ENCODE results near the gene HSPA1B. TPM values are rescaled to one million over a fixed set of nuclear protein-coding genes. Genes with fewer than 3 reads are reported as not detected.
"Not testable (repeated sequence)": the region's sequence is repeated elsewhere in the genome, so short reads cannot be mapped to it uniquely, and the experiment has no call there.

Gene HSPA1B
- total RNA-seq, 1 experiment from 2014 or later: 655 TPM

- no peak for DNase-seq (ENCODE audit: low spot score)
Measured at GRCh38 chr6:31858707-31859106, 31.2 kb downstream of the HSPA1B start.

DNA sequence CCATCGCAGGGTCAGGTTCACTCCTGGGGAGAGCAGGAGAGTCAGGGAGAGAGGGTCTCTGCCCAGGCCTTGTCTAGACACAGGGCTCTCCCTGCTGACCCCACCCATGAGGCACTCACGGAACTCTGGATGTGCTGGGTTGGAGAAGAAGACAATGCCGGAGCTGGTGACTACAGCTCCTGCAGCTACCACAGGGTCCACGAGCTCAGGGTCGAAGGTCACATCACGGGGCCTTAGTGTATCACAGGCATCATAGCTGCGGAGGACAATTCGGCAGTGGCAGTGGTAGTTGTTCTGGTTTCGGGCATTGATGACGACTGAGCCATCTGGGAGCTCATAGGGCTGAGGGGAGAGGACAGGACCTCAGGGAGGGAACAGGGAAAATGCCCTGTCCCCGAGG lies 32.4 kb downstream of the HSPA1B start:
- DNase-seq (ENCODE audit: low spot score): no peak

GRCh38 chr6:31860349-31860748 lies 32.8 kb downstream of the HSPA1B start:
- no peak for DNase-seq (ENCODE audit: low spot score)

GRCh38 chr6:31861150-31861549 lies 33.6 kb downstream of the HSPA1B start:
- DNase-seq (ENCODE audit: low spot score): no peak

DNA sequence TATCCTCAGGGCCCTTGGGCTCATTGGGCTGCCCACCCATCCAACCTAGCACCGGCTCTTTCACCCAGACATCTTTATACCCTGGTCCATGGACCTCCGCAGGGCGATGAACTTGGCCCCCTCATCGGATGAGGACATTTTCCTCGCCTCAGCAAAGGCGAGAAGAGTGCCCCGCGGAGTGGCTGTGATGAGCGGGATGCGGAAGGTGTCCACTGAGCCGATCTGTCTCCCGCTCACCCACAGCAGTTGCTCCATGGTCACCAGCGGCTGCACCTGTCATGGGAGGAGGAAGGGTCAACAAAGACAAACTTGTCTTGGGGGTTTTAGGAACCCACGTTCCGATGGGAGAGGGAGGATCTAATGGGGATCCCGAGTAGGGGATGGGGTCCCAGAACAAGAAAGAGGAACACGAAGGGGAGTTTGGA lies 34.4 kb downstream of the HSPA1B start:
- DNase-seq (ENCODE audit: low spot score): no peak

DNA sequence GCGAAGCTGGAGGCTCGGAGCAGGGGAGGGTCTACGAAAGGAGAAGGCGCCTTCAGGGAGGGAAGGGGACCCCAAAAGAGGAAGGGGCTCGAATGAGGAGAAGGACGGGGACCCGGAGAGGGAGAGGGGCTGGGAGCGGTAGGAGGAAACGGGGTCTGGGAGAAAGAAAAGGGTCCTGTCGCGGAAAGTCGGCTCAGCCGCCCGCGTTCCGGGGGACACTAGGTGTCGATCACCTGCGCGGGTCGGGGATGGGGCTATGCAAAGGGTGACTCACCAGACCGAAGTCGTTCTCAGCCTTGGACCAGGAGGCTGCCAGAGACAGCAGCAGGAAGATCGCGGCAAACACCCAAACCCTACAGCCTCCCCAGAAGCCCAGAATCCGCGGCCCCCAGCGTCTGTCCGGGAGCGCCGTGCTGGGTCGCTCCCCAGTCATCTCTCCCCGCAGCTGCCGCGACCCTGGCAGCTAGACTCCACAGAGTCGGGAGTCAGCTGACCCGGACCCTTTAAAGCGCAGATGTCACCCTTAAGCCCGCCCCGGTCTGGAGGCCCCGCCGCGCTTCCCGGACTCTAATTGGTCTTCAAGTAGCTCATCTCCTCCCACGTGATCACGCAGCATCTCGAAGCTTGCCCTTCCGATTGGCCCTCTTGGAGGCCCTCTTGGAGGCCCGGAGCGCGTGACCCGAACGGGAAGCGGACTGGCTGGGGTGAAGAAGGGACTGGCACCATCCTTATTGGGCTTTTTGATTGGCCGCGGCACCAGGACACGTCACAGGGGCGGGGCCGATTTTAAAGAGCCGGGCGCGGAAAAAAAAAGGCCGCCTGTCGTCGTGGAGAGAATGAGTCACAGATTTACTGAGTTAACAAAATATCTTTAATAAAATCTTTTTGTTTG lies 35.1 kb downstream of the HSPA1B start, which contains the start of gene NEU1:
Gene NEU1 (minus strand): TSS at position 478 of the 892 bp plus-strand sequence. CDS start 45 bp downstream, at position 433.
- peak; percentile 99 for DNase-seq (ENCODE audit: low spot score)

DNA sequence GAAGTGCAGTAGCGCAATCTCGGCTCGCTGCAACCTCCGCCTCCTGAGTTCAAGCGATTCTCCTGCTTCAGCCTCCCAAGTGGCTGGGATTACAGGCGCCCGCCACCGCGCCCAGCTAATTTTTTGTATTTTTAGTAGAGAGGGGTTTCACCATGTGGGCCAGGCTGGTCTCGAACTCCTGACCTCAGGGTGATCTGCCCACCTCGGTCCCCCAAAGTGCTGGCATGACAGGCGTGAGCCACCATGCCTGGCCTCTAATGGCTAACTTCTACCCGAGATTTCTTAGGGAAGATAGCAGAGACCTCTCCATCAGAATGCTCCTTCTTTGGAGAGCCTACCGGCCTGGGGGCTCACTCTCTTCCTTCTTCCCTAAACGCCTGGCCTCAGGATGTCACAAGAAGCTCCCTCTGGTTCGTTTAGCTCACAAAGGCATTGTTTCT lies 36.6 kb downstream of the HSPA1B start:
- DNase-seq (ENCODE audit: low spot score): not testable (repeated sequence)

DNA sequence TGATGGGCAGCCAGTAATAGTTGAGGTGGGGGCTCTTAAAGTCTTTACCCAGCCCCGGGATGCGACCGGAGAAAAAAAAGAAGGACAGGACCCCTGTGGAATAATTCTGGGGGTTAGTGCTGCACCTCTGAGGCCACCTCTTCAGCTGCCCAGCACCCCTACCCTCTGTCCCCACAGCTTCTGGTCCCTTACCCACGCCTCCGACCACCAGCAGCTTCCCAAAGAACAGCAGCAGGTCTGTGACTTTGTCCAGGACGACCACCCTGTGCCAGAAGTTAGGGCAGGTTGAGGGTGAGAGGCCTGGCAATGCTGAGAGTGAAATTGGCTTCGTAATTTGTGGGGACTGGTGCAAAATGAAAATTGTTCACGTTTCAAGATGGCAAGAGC lies 37.3 kb downstream of the HSPA1B start:
- no peak for DNase-seq (ENCODE audit: low spot score)

- no peak for DNase-seq (ENCODE audit: low spot score)
Measured at GRCh38 chr6:31865205-31866118, 37.9 kb downstream of the HSPA1B start.

- not testable (repeated sequence) for DNase-seq (ENCODE audit: low spot score)
Measured at GRCh38 chr6:31868658-31868971, 41.1 kb downstream of the HSPA1B start.

GRCh38 chr6:31869343-31869742 lies 41.8 kb downstream of the HSPA1B start:
- DNase-seq (ENCODE audit: low spot score): no peak

DNA sequence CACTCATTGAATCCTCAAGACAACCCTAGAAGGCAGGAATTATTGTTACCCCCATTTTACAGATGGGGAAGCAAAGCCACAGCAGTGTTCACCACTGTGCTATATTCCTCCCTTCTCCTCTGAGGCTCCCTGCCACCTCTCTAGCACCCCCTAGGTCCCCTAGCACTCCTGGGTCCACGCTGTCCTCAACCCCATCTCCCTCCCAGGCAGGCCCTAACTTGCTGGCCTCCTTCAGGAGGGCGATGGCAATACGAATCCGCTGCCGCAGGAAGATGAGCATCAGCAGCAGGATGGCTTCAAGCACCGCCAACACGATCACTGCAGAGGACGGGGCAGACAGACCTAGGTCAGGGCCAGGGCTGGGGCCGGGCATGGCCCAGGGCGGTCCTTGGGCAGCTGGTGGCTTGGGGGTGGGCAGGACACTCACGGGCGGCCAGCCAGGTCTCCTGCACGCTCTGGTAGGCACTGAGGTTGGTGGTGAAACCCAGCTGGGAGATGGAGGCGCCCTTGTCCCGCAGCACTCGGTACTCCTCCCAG lies 42.9 kb downstream of the HSPA1B start:
- DNase-seq (ENCODE audit: low spot score): no peak

DNA sequence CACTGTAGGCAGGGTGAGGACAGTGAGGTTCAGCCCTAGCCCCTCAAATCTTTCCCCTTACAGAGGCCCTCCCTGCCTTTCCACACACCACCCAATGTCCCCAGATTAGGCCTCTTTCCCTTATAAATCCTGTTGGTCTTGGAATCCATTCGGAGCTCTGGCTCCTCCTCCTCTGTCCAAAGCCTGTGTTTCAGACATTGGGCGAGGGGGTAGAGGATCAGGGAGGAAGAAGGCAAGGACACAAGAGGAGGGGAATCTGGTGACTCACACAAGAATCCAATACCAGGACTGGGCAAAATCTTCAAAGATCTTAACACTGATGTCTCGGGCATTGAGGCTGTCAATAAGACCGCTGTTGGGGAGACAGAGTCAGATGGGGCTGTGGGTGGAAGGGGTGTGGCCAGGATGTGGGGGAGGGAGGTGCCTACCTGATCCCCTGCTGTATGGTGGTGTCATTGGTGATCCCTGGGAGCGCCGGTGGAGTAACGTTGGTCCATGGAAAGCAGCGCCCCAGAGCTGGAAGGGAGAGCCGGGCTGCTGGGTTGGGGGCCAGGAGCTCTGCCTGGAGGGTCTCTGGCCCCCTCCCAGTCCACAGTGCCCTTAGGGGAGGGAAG lies 43.6 kb downstream of the HSPA1B start:
- DNase-seq (ENCODE audit: low spot score): no peak

- DNase-seq (ENCODE audit: low spot score): no peak
Measured at GRCh38 chr6:31874084-31874670, 46.6 kb downstream of the HSPA1B start.

DNA sequence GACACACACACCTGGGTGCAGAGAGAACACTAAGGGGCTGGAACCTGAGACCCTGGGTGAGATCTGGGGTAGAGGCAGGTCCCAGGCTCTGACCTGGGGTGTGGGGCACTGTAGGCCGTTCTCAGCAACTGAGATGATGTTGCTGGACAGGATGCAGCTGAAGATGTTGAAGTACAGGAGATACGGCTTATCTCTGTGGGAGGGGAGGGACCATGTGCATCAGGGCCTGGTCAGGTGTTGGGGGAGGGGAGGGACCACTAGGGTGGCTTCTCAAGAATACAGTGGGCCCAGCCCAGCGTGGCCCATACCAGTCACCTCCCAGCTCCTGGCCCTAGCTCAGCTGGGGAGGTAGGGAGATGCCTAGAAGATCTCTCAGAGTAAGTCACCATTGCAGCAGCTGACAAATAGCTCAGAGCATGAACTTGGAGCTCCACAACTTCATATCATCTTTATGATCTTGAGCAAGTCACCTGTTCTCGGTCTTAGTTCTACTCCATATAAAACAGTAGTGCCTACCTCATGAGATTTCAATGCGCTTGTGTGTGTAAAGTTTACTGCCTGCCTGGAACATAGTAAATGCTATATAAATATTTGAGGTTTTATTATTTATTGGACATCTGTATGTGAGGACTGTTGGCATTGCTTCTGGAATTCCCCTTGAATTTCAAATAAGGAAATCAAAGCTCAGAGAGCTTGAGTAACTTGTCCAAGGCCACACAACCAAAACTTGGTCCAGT lies 47.5 kb downstream of the HSPA1B start:
- no peak for DNase-seq (ENCODE audit: low spot score)

GRCh38 chr6:31875877-31876276 lies 48.3 kb downstream of the HSPA1B start:
- DNase-seq (ENCODE audit: low spot score): no peak

DNA sequence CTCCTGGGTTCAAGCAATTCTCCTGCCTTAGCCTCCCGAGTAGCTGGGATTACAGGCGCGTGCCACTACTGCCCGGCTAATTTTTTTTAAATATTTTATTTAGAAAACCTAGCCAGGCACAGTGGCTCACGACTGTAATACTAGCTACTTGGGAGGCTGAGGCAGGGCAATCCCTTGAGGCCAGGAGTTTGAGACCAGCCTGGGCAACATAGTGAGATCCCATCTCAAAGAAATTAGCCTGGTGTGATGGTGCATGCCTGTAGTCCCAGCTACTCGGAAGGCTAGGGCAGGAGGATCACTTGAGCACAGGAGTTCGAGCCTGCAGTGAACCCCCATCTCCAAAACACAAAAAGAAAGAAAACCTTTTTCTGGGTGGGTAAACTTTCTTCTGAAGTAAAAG lies 48.8 kb downstream of the HSPA1B start:
- no peak for DNase-seq (ENCODE audit: low spot score)

DNA sequence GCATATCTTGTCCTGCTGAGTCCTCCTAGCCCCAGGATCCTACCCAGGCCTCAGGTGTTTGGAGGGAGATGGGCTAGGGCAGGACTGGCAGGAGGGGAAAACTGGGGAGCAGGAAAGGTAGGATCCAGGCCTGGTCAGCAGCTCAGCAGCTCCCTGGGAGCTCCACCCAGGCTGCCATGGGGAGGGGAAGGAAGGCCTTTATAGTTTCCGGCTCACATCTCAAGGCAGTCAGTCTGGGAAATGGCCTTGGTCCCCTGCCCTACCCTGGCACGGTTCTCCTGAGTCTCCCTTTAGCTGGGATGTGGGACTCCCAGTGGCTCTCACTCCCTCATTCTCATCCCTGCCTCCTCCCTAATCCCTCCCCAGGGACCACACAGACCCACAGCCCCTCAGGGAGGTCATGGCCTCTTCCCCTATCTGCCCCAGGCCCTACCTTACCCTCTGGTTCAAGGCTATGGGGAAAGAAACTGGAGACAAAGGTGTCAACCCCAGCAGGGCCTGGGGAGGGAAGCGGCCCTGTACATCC lies 49.6 kb downstream of the HSPA1B start:
- peak; percentile 85 for DNase-seq (ENCODE audit: low spot score)

DNA sequence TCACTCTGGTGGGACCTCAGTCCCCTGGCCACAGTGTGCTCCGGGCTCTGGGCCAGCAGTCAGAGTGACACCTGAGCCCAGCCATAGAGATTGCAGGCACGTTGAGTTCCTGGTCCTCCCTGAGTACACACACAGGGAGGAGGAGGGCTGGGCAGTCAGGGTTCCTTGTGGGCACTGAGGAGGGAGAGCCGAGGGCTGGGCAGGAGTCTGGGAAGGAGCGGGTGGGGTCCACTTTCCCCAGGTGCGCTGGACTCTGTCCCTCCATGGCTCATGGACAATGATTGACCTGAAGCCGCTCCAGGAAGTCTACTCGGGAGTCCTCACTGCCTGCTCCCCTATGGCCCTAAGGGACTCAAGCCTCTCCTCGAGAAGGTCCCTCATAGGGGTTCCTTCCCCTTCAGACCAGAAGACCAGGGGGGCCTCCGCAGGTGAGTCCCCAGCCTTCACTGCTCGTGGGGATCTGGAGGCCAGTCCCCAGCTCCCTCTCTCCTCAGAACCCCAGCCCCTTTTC lies 50.2 kb downstream of the HSPA1B start:
- peak; percentile 87 for DNase-seq (ENCODE audit: low spot score)

GRCh38 chr6:31878222-31878621 lies 50.7 kb downstream of the HSPA1B start:
- DNase-seq (ENCODE audit: low spot score): peak; percentile 38

Measured in HT-29 (cell line).